H1 (cell line): ENCODE measurements around the gene SLC2A5. TPM values are rescaled to one million over a fixed set of nuclear protein-coding genes. Genes with fewer than 3 reads are reported as not detected.

Experiments used
- CTCF ChIA-PET: fragments of 300-600 bp; sonication (Branson Sonifier 250); formaldehyde crosslinking; loops from one replicate; lab custom pipeline; 2021; ENCODE audit not compliant: partially characterized antibody; lab: Charles Lee
- POLR2A ChIA-PET: fragments of 300-600 bp; sonication (Branson Sonifier 250); formaldehyde crosslinking; loops from one replicate; lab custom pipeline; 2021; ENCODE audit warnings: inconsistent platforms; ENCODE audit not compliant: partially characterized antibody; lab: Charles Lee
- DNase-seq, 2 experiments: peaks; one replicate each; pipeline versions ENCODE4 v3.0.0 to v3.0.0-alpha.2; 2010 to 2022; ENCODE audit warnings: low spot score in 2 of 2, low read depth in 1 of 2, mixed read lengths in 1 of 2
- FAIRE-seq: peaks from 2 replicates; lab custom pipeline; 2011; peaks lifted over from hg19 to GRCh38; lab: Jason Lieb, UNC
- H2AFZ ChIP-seq: 2 replicates; pipeline ENCODE4 v1.8.1; 2012; ENCODE audit warnings: low read length, inconsistent platforms
- H2AK5ac ChIP-seq: 2 replicates; pipeline ENCODE4 v1.6.1; 2013; ENCODE audit warnings: low read depth, low read length
- H2BK120ac ChIP-seq: replicated peaks from 2 replicates; pipeline ENCODE3; 2013; ENCODE audit warnings: low read depth, low read length, inconsistent platforms
- H2BK12ac ChIP-seq: 2 replicates; pipeline ENCODE4 v1.6.1; 2013; ENCODE audit warnings: low read depth, low read length
- H2BK15ac ChIP-seq: 2 replicates; pipeline ENCODE4 v1.6.1; 2013; ENCODE audit warnings: low read length
- H2BK20ac ChIP-seq: 2 replicates; pipeline ENCODE4 v1.6.1; 2013; ENCODE audit warnings: low read length
- H2BK5ac ChIP-seq: 2 replicates; pipeline ENCODE4 v1.6.1; 2013; ENCODE audit warnings: low read depth, low read length
- H3K14ac ChIP-seq: 2 replicates; pipeline ENCODE4 v1.6.1; 2013; ENCODE audit warnings: inconsistent platforms; ENCODE audit not compliant: insufficient read length
- H3K18ac ChIP-seq: 2 replicates; pipeline ENCODE4 v1.6.1; 2013; ENCODE audit warnings: low read length; ENCODE audit errors: extremely low read depth
- H3K23ac ChIP-seq: 2 replicates; pipeline ENCODE4 v1.6.1; 2013; ENCODE audit warnings: inconsistent platforms; ENCODE audit not compliant: insufficient read length
- H3K23me2 ChIP-seq: 2 replicates; pipeline ENCODE4 v1.6.1; 2013; ENCODE audit warnings: low read depth, low read length
- H3K27ac ChIP-seq: 2 replicates; pipeline ENCODE4 v1.6.1; 2011; ENCODE audit warnings: low read depth, low read length, inconsistent platforms
- H3K27me3 ChIP-seq, 4 experiments: replicated peaks in 1 of 4; 1 replicate in 1 of 4; 2 replicates in 3 of 4; pipeline versions ENCODE4 v1.6.1 to v1.8.1; 2011 to 2013; ENCODE audit warnings: low read length in 3 of 4, mild to moderate bottlenecking in 3 of 4, inconsistent platforms in 2 of 4, mixed read lengths in 2 of 4, moderate library complexity in 1 of 4; ENCODE audit not compliant: control insufficient read depth in 3 of 4, insufficient read depth in 3 of 4; ENCODE audit errors: extremely low read depth in 1 of 4
- H3K36me3 ChIP-seq, 4 experiments: 2 replicates each; pipeline versions ENCODE4 v1.6.1 to v1.8.1; 2011 to 2013; ENCODE audit warnings: mild to moderate bottlenecking in 4 of 4, low read length in 3 of 4, moderate library complexity in 2 of 4, control low read depth in 1 of 4, inconsistent platforms in 1 of 4; ENCODE audit not compliant: insufficient read depth in 4 of 4, control insufficient read depth in 2 of 4
- H3K4ac ChIP-seq: replicated peaks from 2 replicates; pipeline ENCODE3; 2013; ENCODE audit warnings: low read length, low read depth, mixed read lengths, inconsistent platforms; ENCODE audit not compliant: insufficient read length
- H3K4me1 ChIP-seq, 4 experiments: replicated peaks in 1 of 4; 1 replicate in 1 of 4; 2 replicates in 3 of 4; pipeline versions ENCODE4 v1.6.1 to v1.8.1; 2011 to 2013; ENCODE audit warnings: low read length in 3 of 4, inconsistent platforms in 2 of 4, mixed read lengths in 1 of 4; ENCODE audit not compliant: insufficient read depth in 4 of 4, control insufficient read depth in 3 of 4
- H3K4me2 ChIP-seq, 2 experiments: 2 replicates each; pipeline versions ENCODE4 v1.6.1 to v1.8.1; 2011 to 2013; ENCODE audit warnings: low read depth in 2 of 2, low read length in 2 of 2, control low read depth in 1 of 2, inconsistent platforms in 1 of 2, mild to moderate bottlenecking in 1 of 2; ENCODE audit not compliant: insufficient read depth in 1 of 2
- H3K4me3 ChIP-seq, 4 experiments: fragments of 200-600, 300-600 bp in 1 of 4; sonication (generic), shearing (Covaris generic), sonication (Bioruptor Twin) in 1 of 4; 2 replicates each; pipeline versions ENCODE4 v1.5.1 to v1.8.1; 2011 to 2016; ENCODE audit warnings: low read length in 4 of 4, low read depth in 3 of 4, control low read depth in 2 of 4, inconsistent platforms in 2 of 4, mild to moderate bottlenecking in 2 of 4, mixed read lengths in 1 of 4, moderate library complexity in 1 of 4; ENCODE audit not compliant: insufficient read depth in 2 of 4; ENCODE audit errors: extremely low read depth in 1 of 4
- H3K56ac ChIP-seq: replicated peaks from 2 replicates; pipeline ENCODE3; 2013; ENCODE audit warnings: low read depth, mild to moderate bottlenecking, mixed read lengths, low read length, inconsistent platforms; ENCODE audit not compliant: insufficient read length
- H3K79me1 ChIP-seq: 2 replicates; pipeline ENCODE4 v1.6.1; 2013; ENCODE audit warnings: low read depth, low read length, control low read depth
- H3K79me2 ChIP-seq, 2 experiments: 2 replicates each; pipeline versions ENCODE4 v1.6.1 to v1.8.1; 2012 to 2013; ENCODE audit warnings: low read length in 2 of 2, mild to moderate bottlenecking in 2 of 2, inconsistent platforms in 1 of 2; ENCODE audit not compliant: insufficient read depth in 2 of 2, control insufficient read depth in 1 of 2
- H3K9ac ChIP-seq, 4 experiments: replicated peaks in 1 of 4; 1 replicate in 1 of 4; 2 replicates in 3 of 4; pipeline versions ENCODE4 v1.6.1 to v1.8.1; 2011 to 2013; ENCODE audit warnings: low read depth in 3 of 4, low read length in 3 of 4, control low read depth in 2 of 4, mild to moderate bottlenecking in 2 of 4, moderate library complexity in 2 of 4, inconsistent platforms in 1 of 4; ENCODE audit errors: extremely low read depth in 1 of 4
- H3K9me3 ChIP-seq, 2 experiments: 2 replicates each; pipeline versions ENCODE4 v1.6.1 to v1.8.1; 2012 to 2013; ENCODE audit warnings: mild to moderate bottlenecking in 2 of 2, moderate library complexity in 2 of 2, control low read depth in 1 of 2, inconsistent platforms in 1 of 2, low read depth in 1 of 2, low read length in 1 of 2, mixed read lengths in 1 of 2; ENCODE audit not compliant: insufficient read depth in 2 of 2
- H4K20me1 ChIP-seq, 2 experiments: replicated peaks in 1 of 2; 2 replicates each; pipeline versions ENCODE3 to v1.8.1; 2011 to 2013; ENCODE audit warnings: inconsistent platforms in 2 of 2, low read length in 2 of 2, mild to moderate bottlenecking in 1 of 2; ENCODE audit not compliant: insufficient read depth in 2 of 2, control insufficient read depth in 1 of 2
- H4K5ac ChIP-seq: 2 replicates; pipeline ENCODE4 v1.6.1; 2013; ENCODE audit warnings: low read length, low read depth, mixed read lengths, inconsistent platforms; ENCODE audit not compliant: insufficient read length
- H4K8ac ChIP-seq: 2 replicates; pipeline ENCODE4 v1.8.0; 2013; ENCODE audit warnings: mild to moderate bottlenecking, moderate library complexity, low read length, inconsistent platforms; ENCODE audit not compliant: insufficient read depth; ENCODE audit errors: extremely low read depth
- H4K91ac ChIP-seq: replicated peaks from 2 replicates; pipeline ENCODE3; 2013; ENCODE audit warnings: low read length, mixed read lengths, inconsistent platforms; ENCODE audit not compliant: insufficient read length
- HDAC2 ChIP-seq, 2 experiments: fragments of 300-600 bp in 1 of 2; sonication (generic) in 1 of 2; IDR thresholded peaks; 2 replicates each; pipeline ENCODE4 v1.6.1; 2011 to 2012; ENCODE audit warnings: low read depth in 2 of 2, low read length in 2 of 2, mild to moderate bottlenecking in 2 of 2, moderate library complexity in 2 of 2, borderline replicate concordance in 1 of 2, inconsistent platforms in 1 of 2
- KDM1A ChIP-seq: fragments of 200-600, 300-600 bp; sonication (generic); IDR thresholded peaks from 2 replicates; pipeline ENCODE4 v1.7.1; 2016; ENCODE audit warnings: mild to moderate bottlenecking, low read length, borderline replicate concordance
- NANOG ChIP-seq: IDR thresholded peaks from 2 replicates; pipeline ENCODE4 v1.6.1; 2011; ENCODE audit warnings: low read length, low read depth, mild to moderate bottlenecking, inconsistent platforms; ENCODE audit not compliant: insufficient read depth, poor library complexity, severe bottlenecking
- POLR2A ChIP-seq, 2 experiments: IDR thresholded peaks; 1 replicate in 1 of 2; 2 replicates in 1 of 2; pipeline ENCODE4 v1.6.1; 2011; ENCODE audit warnings: low read depth in 2 of 2, low read length in 2 of 2, mild to moderate bottlenecking in 2 of 2; ENCODE audit errors: control extremely low read depth in 1 of 2
- SUZ12 ChIP-seq: fragments of 200-600 bp; sonication (generic); IDR thresholded peaks from 2 replicates; pipeline ENCODE4 v1.6.1; 2012; ENCODE audit warnings: mild to moderate bottlenecking, inconsistent platforms, low read length, moderate library complexity, mixed read lengths
- TEAD4 ChIP-seq: IDR thresholded peaks from 2 replicates; pipeline ENCODE4 v1.6.1; 2012; ENCODE audit warnings: low read depth, low read length, inconsistent platforms, mixed read lengths
- WGBS, 2 experiments: shearing (Covaris generic) in 1 of 2; methylation state at CpG; one replicate each; pipeline versions ENCODE4 v1.1.6 to v1.1.7; 2013 to 2015; ENCODE audit warnings: low lambda C conversion rate in 2 of 2, mixed read lengths in 2 of 2, inconsistent platforms in 1 of 2, low coverage in 1 of 2, missing lambda C conversion rate in 1 of 2; ENCODE audit not compliant: insufficient replicate concordance in 2 of 2, insufficient coverage in 1 of 2, insufficient read length in 1 of 2; ENCODE audit errors: extremely low coverage in 1 of 2, missing lambda C conversion rate in 1 of 2; 5-methylcytosine and 5-hydroxymethylcytosine counted together
- polyA plus RNA-seq, 7 experiments: library from polyadenylated mRNA; depleted of rRNA in 3 of 7; stranded (reverse) in 5 of 7; unstranded in 2 of 7; fragments of >200 nt in 5 of 7; fragments of 200-250 nt in 2 of 7; gene quantifications; 1 replicate in 5 of 7; 2 replicates in 1 of 7; 4 replicates in 1 of 7; pipeline versions ENCODE4 v1.2.1 to v1.2.3, GENCODE V29; 2011 to 2013; ENCODE audit warnings: missing spikeins in 2 of 7, mixed read lengths in 2 of 7
- total RNA-seq: library from RNA; stranded (reverse); fragmentation: NEBNext Ultra II Directional; extraction: Animal tissue kit (Norgen Biotek cat#: 25700); gene quantifications from 2 replicates; pipeline ENCODE4 v1.2.1, GENCODE V29; 2021
- TF ChIP-seq, protein P1 (sequence below): IDR thresholded peaks from 2 replicates; pipeline ENCODE4 v1.6.1; 2012; ENCODE audit warnings: inconsistent platforms

Gene SLC2A5
- total and polyA plus RNA-seq, 2 of the 8 experiments (the other 6 are each of a cell fraction or from before 2014, with no cell fraction given), result 0.12 TPM; not detected in 1

- Histone ChIP-seq H2BK120ac (no peak overlapping the region), H3K4ac (no peak overlapping the region), H4K91ac (no peak overlapping the region), H2BK12ac (no peak overlapping the region), H3K27me3 (no peaks in the 10 kb centered on the region), H3K9ac (no peak overlapping the region), H2BK15ac (no peak overlapping the region), H2BK20ac (no peak overlapping the region), H3K56ac (no peak overlapping the region), H3K9me3 (0 out of 4 replicates have a peak, but pooled peaks cover 0 to under 1% of the 10 kb centered on the region in 2 experiments), H3K79me1 (no peaks in the 10 kb centered on the region; the same call in 1 of the 2 replicates), H3K27ac (no peak overlapping the region), H3K23ac (no peak overlapping the region), H3K79me2 (no peaks in the 10 kb centered on the region), H3K14ac (no peak overlapping the region), H4K5ac (no peak overlapping the region), H3K4me2 (no peak overlapping the region), H3K36me3 (no peaks in the 10 kb centered on the region), H3K4me3 (no peak overlapping the region), H2BK5ac (no peak overlapping the region), H2AFZ (no peak overlapping the region), H3K23me2 (no peaks in the 10 kb centered on the region), H4K20me1 (no peaks in the 10 kb centered on the region), H3K4me1 (no peaks in the 10 kb centered on the region), H3K18ac (no peak overlapping the region), H2AK5ac (no peak overlapping the region), H4K8ac (no peak overlapping the region)
- ChIA-PET POLR2A (no interaction called here), CTCF (interaction anchor here (0.7 to 3.6 kb wide), 6 partner anchors 10 to 76 kb away, joined by 3 to 12 read pairs (median 6); no protein-coding TSS in a partner anchor)
- no peak for DNase-seq
- 90% methylated on average over 5 of the region's 5 CpGs; no CpG with 5 or more reads in 1 of the 2 experiments for WGBS, 2 experiments
- FAIRE-seq, result no peak
- TF ChIP-seq, protein P1, sequence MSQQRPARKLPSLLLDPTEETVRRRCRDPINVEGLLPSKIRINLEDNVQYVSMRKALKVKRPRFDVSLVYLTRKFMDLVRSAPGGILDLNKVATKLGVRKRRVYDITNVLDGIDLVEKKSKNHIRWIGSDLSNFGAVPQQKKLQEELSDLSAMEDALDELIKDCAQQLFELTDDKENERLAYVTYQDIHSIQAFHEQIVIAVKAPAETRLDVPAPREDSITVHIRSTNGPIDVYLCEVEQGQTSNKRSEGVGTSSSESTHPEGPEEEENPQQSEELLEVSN, result no peak
- no peak for TF ChIP-seq SUZ12
- no peak for TF ChIP-seq HDAC2 (IDR thresholded peaks at IDR 0.05; ENCODE audit: borderline replicate concordance in 1 of 2, low read depth in 2 of 2, low read length in 2 of 2)
- TF ChIP-seq NANOG, result no peak
- no peak for TF ChIP-seq TEAD4
- no peak for TF ChIP-seq KDM1A
- no peak for TF ChIP-seq POLR2A (IDR thresholded peaks at IDR 0.05; ENCODE audit: control extremely low read depth in 1 of 2, low read depth in 2 of 2, low read length in 2 of 2)
Measured at GRCh38 chr1:9025449-9025848, 44.0 kb downstream of the SLC2A5 start.
